Pancreas (tissue), 10 donors: ENCODE results near the gene DHRS9. TPM values are rescaled to one million over a fixed set of nuclear protein-coding genes. Genes with fewer than 3 reads are reported as not detected.

Experiments
- ATAC-seq, 4 donors: fragments of 200-7000 bp; cut with Tn5 transposase; one replicate each; pipeline versions ENCODE4 v1.8.0 to v1.9.1; 2020; ENCODE audit warnings: mild to moderate bottlenecking in 4 of 4, moderate library complexity in 4 of 4
- DNase-seq, 6 donors: peaks; one replicate each; pipeline ENCODE4 v3.0.0-alpha.2; 2020
- FAIRE-seq: peaks from 2 replicates; lab custom pipeline; 2012; peaks lifted over from hg19 to GRCh38; lab: Jason Lieb, UNC
- H3K27ac ChIP-seq, 4 donors: fragments of 200-600 bp; sonication (generic); 1 replicate in 3 of 4; 2 replicates in 1 of 4; pipeline versions ENCODE4 v1.5.0 to v1.8.0; 2020
- H3K27me3 ChIP-seq, 4 donors: fragments of 200-600 bp; one replicate each; pipeline ENCODE4 v1.8.0; 2021
- H3K36me3 ChIP-seq, 3 donors: fragments of 200-600 bp; sonication (generic) in 1 of 3; one replicate each; pipeline versions ENCODE4 v1.5.0 to v1.8.0; 2020 to 2021
- H3K4me1 ChIP-seq, 3 donors: fragments of 200-600 bp; one replicate each; pipeline ENCODE4 v1.8.0; 2021
- H3K4me3 ChIP-seq, 4 donors: fragments of 200-600 bp; sonication (generic) in 2 of 4; one replicate each; pipeline versions ENCODE4 v1.5.0 to v1.8.0; 2020 to 2021
- H3K9me3 ChIP-seq, 4 donors: fragments of 200-600 bp; one replicate each; pipeline ENCODE4 v1.8.0; 2021
- CTCF ChIP-seq, 4 donors: fragments of 200-600 bp; sonication (generic) in 3 of 4; IDR thresholded peaks; one replicate each; pipeline versions ENCODE4 v1.5.0 to v1.8.0; 2021; ENCODE audit warnings: antibody characterized with exemption in 4 of 4
- WGBS, 2 donors: extraction: QIAGEN DNeasy Blood & Tissue Kit; methylation state at CpG; one replicate each; pipeline ENCODE4 v1.1.7; 2013; 5-methylcytosine and 5-hydroxymethylcytosine counted together
- intact Hi-C, 3 donors: fragments of 100-400 bp; cut with DNase I; formaldehyde crosslinking; loops; one replicate each; pipeline versions ENCODE4 v1.11.1 to v1.14.2; 2022
- polyA plus RNA-seq, 2 donors: library from polyadenylated mRNA; stranded (reverse); fragments of 200-250 nt; gene quantifications; one replicate each; pipeline ENCODE4 v1.2.3, GENCODE V29; 2013
- total RNA-seq, 6 donors: library from RNA; stranded (reverse); fragmentation: NEBNext Ultra II Directional in 4 of 6; extraction: Animal tissue kit (Norgen Biotek cat#: 25700) in 4 of 6; gene quantifications; one replicate each; pipeline versions ENCODE4 v1.2.1 to v1.2.4, GENCODE V29; 2021 to 2023
- donor health status: healthy with polysubstance abuse.
- donor health status: DM: no; HTN: no; CAD: no; lungs with moderate emphysema.
- donor health status: DM: no; HTN: no; CAD: no.
- donor health status: control.
- donor health status: control.
- donor health status: Bipolar disorder and iron deficiency.
- donor health status: DM: yes; HTN: yes; CAD: no.
- donor health status: DM: no; HTN: no; CAD: no.
- donor health status: DM: no; HTN: no; CAD: no.
- donor health status: DM: yes; HTN: yes; CAD: no.

DHRS9 gene
- total and polyA plus RNA-seq, 8 donors = 0.12 to 3.4 (median 0.40) TPM; not detected in 1

GRCh38 chr2:169091761-169092519 is 22.6 kb downstream of the DHRS9 start:
- no peak overlapping the region for H3K27ac ChIP-seq
- FAIRE-seq (peak; percentile 79), DNase-seq (peak in 2 of 6 donors; percentile 13 to 40), ATAC-seq (peak in 3 of 4 donors; percentile 63 to 72 (median 67))
- H3K9me3 ChIP-seq = no peaks in the 10 kb centered on the region
- no peaks in the 10 kb centered on the region for H3K36me3 ChIP-seq
- H3K4me3 ChIP-seq = no peak overlapping the region
- 57 to 63% methylated on average over 8 of the region's 8 CpGs for WGBS, 2 donors
- no peak for TF ChIP-seq CTCF (IDR thresholded peaks at IDR 0.05)
- intact Hi-C loops = no loop called here
- H3K27me3 ChIP-seq = no peaks in the 10 kb centered on the region
- peaks cover 0 to 3% (median 0%) of the 10 kb centered on the region in 3 donors for H3K4me1 ChIP-seq

GRCh38 chr2:169093535-169093934 is 24.2 kb downstream of the DHRS9 start:
- ATAC-seq = no peak
- intact Hi-C loops = no loop called here
- 44 to 52% methylated on average over 2 of the region's 2 CpGs for WGBS, 2 donors

GRCh38 chr2:169094676-169095075 is 25.3 kb downstream of the DHRS9 start:
- no peak for TF ChIP-seq CTCF (IDR thresholded peaks at IDR 0.05)
- ATAC-seq (no peak), FAIRE-seq (no peak), DNase-seq (no peak)
- 87 to 90% methylated on average over 1 of the region's 1 CpG for WGBS, 2 donors
- Histone ChIP-seq H3K9me3 (no peaks in the 10 kb centered on the region), H3K4me3 (no peak overlapping the region), H3K36me3 (no peaks in the 10 kb centered on the region), H3K27me3 (no peaks in the 10 kb centered on the region), H3K4me1 (peaks cover 0 to 3% (median 0%) of the 10 kb centered on the region in 3 donors), H3K27ac (no peak overlapping the region)
- intact Hi-C loops = no loop called here

More at GRCh38 chr2:169093535-169093934, 24.2 kb downstream of the DHRS9 start:
- H3K27me3 ChIP-seq = no peaks in the 10 kb centered on the region
- no peak overlapping the region for H3K4me3 ChIP-seq
- FAIRE-seq (no peak), DNase-seq (no peak)
- H3K9me3 ChIP-seq = no peaks in the 10 kb centered on the region
- H3K4me1 ChIP-seq = peaks cover 0 to 3% (median 0%) of the 10 kb centered on the region in 3 donors
- no peaks in the 10 kb centered on the region for H3K36me3 ChIP-seq
- no peak overlapping the region for H3K27ac ChIP-seq
- TF ChIP-seq CTCF (IDR thresholded peaks at IDR 0.05) = no peak

- no peaks in the 10 kb centered on the region for H3K36me3 ChIP-seq
- H3K27me3 ChIP-seq = no peaks in the 10 kb centered on the region
- H3K9me3 ChIP-seq = no peaks in the 10 kb centered on the region
- FAIRE-seq = no peak
- H3K27ac ChIP-seq = no peak overlapping the region
- WGBS, 2 donors = 72 to 80% methylated on average over 5 of the region's 5 CpGs
- ATAC-seq = peak in 2 of 4 donors; percentile 40 to 74
- no peak overlapping the region for H3K4me3 ChIP-seq
- H3K4me1 ChIP-seq = peaks cover 0 to 3% (median 0%) of the 10 kb centered on the region in 3 donors
- intact Hi-C loops = no loop called here
- no peak for TF ChIP-seq CTCF (IDR thresholded peaks at IDR 0.05)
- no peak for DNase-seq
Measured at GRCh38 chr2:169095621-169096105, 26.3 kb downstream of the DHRS9 start.

- FAIRE-seq = no peak
- intact Hi-C loops = no loop called here
- WGBS, 2 donors = 69 to 81% methylated on average over 1 of the region's 1 CpG
Measured at GRCh38 chr2:169104848-169105247, 35.5 kb downstream of the DHRS9 start.

More at GRCh38 chr2:169104848-169105247, 35.5 kb downstream of the DHRS9 start:
- TF ChIP-seq CTCF (IDR thresholded peaks at IDR 0.05) = no peak
- Histone ChIP-seq H3K9me3 (no peaks in the 10 kb centered on the region), H3K36me3 (no peaks in the 10 kb centered on the region), H3K4me3 (no peak overlapping the region), H3K4me1 (no peaks in the 10 kb centered on the region), H3K27ac (no peak overlapping the region), H3K27me3 (no peaks in the 10 kb centered on the region)
- DNase-seq (no peak), ATAC-seq (no peak)
